Measurements from ENCODE around the gene CAVIN4. TPM values are rescaled to one million over a fixed set of nuclear protein-coding genes. Genes with fewer than 3 reads are reported as not detected.

Gene CAVIN4
- total RNA-seq, 2 experiments from 2014 or later, result 0.08 TPM; not detected in 1

- Mint-ChIP-seq H3K9me3 (no peaks in the 10 kb centered on the region), H3K36me3 (ENCODE audit: low read depth) (no peaks in the 10 kb centered on the region), H3K4me1 (ENCODE audit: low read depth) (no peaks in the 10 kb centered on the region), H3K27ac (no peak overlapping the region), H3K4me3 (no peak overlapping the region), H3K27me3 (no peaks in the 10 kb centered on the region)
- ATAC-seq (ENCODE audit: poor library complexity) (no peak), DNase-seq (no peak)
- H3K9me3 ChIP-seq (ENCODE audit: control insufficient read depth in 1 of 2, insufficient read depth in 1 of 2, low read length in 2 of 2), result no peaks in the 10 kb centered on the region
- intact Hi-C loops (cut with DNase I, micrococcal nuclease), result no loop called here
- no peaks in the 10 kb centered on the region for H3K4me1 ChIP-seq (ENCODE audit: insufficient read depth, low read length)
- no peaks in the 10 kb centered on the region for H3K36me3 ChIP-seq (ENCODE audit: insufficient read depth, low read length)
- ChIA-PET CTCF (no interaction called here), POLR2A (no interaction called here)
- TF ChIP-seq CTCF (IDR thresholded peaks at IDR 0.05), result no peak
- no peaks in the 10 kb centered on the region for H3K27me3 ChIP-seq (ENCODE audit: control insufficient read depth in 1 of 2, insufficient read depth in 2 of 2, low read length in 2 of 2)
- no peak overlapping the region for H3K27ac ChIP-seq (ENCODE audit: low read depth in 1 of 2, low read length in 2 of 2)
- H3K4me3 ChIP-seq (ENCODE audit: low read length), result no peak overlapping the region
Measured at GRCh38 chr9:100557053-100557452, 20.8 kb upstream of the CAVIN4 start.

GRCh38 chr9:100561256-100561655, 16.6 kb upstream of the CAVIN4 start:
- no peaks in the 10 kb centered on the region for H3K27me3 ChIP-seq (ENCODE audit: control insufficient read depth in 1 of 2, insufficient read depth in 2 of 2, low read length in 2 of 2)
- ChIA-PET POLR2A (no interaction called here), CTCF (no interaction called here)
- H3K4me3 ChIP-seq (ENCODE audit: low read length), result no peak overlapping the region
- Mint-ChIP-seq H3K36me3 (ENCODE audit: low read depth) (no peaks in the 10 kb centered on the region), H3K4me3 (no peak overlapping the region), H3K9me3 (no peaks in the 10 kb centered on the region), H3K27me3 (no peaks in the 10 kb centered on the region), H3K4me1 (ENCODE audit: low read depth) (no peaks in the 10 kb centered on the region), H3K27ac (no peak overlapping the region)
- intact Hi-C loops (cut with DNase I, micrococcal nuclease), result no loop called here
- TF ChIP-seq CTCF (IDR thresholded peaks at IDR 0.05), result no peak
- ATAC-seq (ENCODE audit: poor library complexity) (no peak), DNase-seq (no peak)
- no peaks in the 10 kb centered on the region for H3K4me1 ChIP-seq (ENCODE audit: insufficient read depth, low read length)
- no peak overlapping the region for H3K27ac ChIP-seq (ENCODE audit: low read depth in 1 of 2, low read length in 2 of 2)
- H3K9me3 ChIP-seq (ENCODE audit: control insufficient read depth in 1 of 2, insufficient read depth in 1 of 2, low read length in 2 of 2), result no peaks in the 10 kb centered on the region
- no peaks in the 10 kb centered on the region for H3K36me3 ChIP-seq (ENCODE audit: insufficient read depth, low read length)

GRCh38 chr9:100567856-100568255, 10.0 kb upstream of the CAVIN4 start:
- no peak for ATAC-seq (ENCODE audit: poor library complexity)
- CTCF ChIA-PET, result no interaction called here
- Histone ChIP-seq H3K4me3 (ENCODE audit: low read length) (no peak overlapping the region), H3K9me3 (ENCODE audit: control insufficient read depth in 1 of 2, insufficient read depth in 1 of 2, low read length in 2 of 2) (no peaks in the 10 kb centered on the region), H3K4me1 (ENCODE audit: insufficient read depth, low read length) (no peaks in the 10 kb centered on the region), H3K27ac (ENCODE audit: low read depth in 1 of 2, low read length in 2 of 2) (no peak overlapping the region), H3K36me3 (ENCODE audit: insufficient read depth, low read length) (no peaks in the 10 kb centered on the region), H3K27me3 (ENCODE audit: control insufficient read depth in 1 of 2, insufficient read depth in 2 of 2, low read length in 2 of 2) (no peaks in the 10 kb centered on the region)
- Mint-ChIP-seq H3K9me3 (no peaks in the 10 kb centered on the region), H3K4me1 (ENCODE audit: low read depth) (no peaks in the 10 kb centered on the region), H3K27me3 (no peaks in the 10 kb centered on the region), H3K36me3 (ENCODE audit: low read depth) (no peaks in the 10 kb centered on the region), H3K27ac (no peak overlapping the region), H3K4me3 (no peak overlapping the region)
- POLR2A ChIA-PET, result no interaction called here
- intact Hi-C loops (cut with DNase I, micrococcal nuclease), result no loop called here
- no peak for TF ChIP-seq CTCF (IDR thresholded peaks at IDR 0.05)
- no peak for DNase-seq

Measured in CD4-positive, alpha-beta T cell (primary cell).